ENCODE results near the gene TEX19.

- TF ChIP-seq ARNTL (CRISPR knock-in tag; IDR thresholded peaks at IDR 0.05; ENCODE audit: borderline replicate concordance, low read depth) (no peak), SNAI2 (CRISPR knock-in tag; IDR thresholded peaks at IDR 0.05) (no peak), RARB (CRISPR knock-in tag; IDR thresholded peaks at IDR 0.05) (no peak)
Measured at GRCh38 chr17:82348434-82348833, 10.6 kb upstream of the TEX19 start.

Measured in SK-N-SH treated with all-trans-retinoic acid at 6 μM for 48 hours (cell line).